Inflammatory macrophage treated with lipopolysaccharide for 1 hour (primary cell): ENCODE measurements around the gene STRIP2.
"Not testable (repeated sequence)": the region's sequence is repeated elsewhere in the genome, so short reads cannot be mapped to it uniquely, and the experiment has no call there.

Experiments
- DNase-seq, 2 donors: peaks; one replicate each; pipeline ENCODE4 v3.0.0-alpha.2; 2020 to 2022

Gene STRIP2

GRCh38 chr7:129497156-129497555 lies 62.9 kb downstream of the STRIP2 start:
- no peak for DNase-seq

DNA sequence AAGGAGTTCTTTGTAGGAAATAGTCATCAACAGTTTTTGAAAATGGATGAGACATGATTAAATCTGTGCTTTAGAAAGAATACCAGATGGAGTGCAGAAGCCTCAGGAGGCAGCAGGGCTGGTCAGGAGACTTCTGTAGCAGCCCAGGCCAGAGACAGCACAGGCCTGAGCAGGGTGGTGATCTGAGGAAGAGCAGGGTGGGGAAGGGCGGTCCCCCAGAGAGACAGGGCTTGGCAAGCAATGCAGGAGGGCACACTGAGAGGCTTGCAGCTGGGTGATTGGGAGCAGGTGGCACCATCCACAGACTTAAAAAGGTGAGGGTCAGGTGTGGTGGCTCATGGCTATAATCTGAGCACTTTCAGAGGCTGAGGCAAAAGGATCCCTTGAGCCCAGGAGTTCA lies 63.8 kb downstream of the STRIP2 start:
- DNase-seq = no peak

GRCh38 chr7:129499999-129500398 lies 65.8 kb downstream of the STRIP2 start:
- DNase-seq = no peak

DNA sequence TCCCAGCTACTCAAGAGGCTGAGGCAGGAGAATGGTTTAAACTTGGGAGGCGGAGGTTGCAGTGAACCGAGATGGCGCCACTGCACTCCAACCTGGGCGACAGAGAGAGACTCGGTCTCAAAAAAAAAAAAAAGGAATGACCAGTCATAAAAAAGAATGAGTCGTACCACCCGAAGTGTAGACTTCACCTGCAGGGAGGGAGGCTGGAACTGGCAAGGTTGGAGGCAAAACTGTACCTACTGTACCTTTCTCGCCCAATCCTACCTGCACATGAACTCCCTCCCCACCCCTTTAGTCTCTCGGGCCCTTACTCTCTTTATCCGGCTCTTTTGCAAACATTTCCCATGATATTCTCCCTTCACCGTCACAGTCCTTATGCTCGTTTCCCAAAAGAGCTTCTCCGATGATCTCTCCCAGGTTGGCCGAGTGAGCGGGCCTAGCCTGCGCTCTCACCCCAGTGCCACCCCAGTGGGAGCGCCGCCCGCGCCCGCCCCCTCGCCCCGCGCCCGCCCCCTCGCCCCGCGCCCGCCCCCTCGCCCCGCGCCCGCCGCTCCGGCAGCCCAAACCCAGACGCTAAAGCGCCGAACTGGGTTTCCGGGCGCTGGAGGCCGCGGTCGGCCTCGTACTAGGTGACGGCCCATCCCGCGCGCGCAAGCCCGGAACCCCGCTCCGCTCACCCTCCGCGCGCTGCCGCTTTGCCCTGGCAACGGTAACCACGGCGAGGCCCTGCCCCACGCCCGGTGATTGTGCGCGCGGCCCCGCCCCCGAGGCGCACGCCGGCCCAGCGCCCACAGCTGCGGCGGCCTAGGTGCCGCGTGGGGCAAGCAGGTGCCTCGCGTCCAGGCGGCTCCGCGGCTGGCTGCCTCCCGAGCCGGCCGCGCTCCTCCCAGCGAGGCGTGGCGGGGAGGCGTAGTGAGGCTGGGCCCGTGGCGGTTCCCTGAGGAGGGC lies 67.8 kb downstream of the STRIP2 start, which contains the start of gene SMKR1:
Gene SMKR1 (plus strand): TSS at position 772 of the 948 bp plus-strand sequence. CDS start 294 bp downstream, outside the sequence.
- DNase-seq = peak; percentile 35 to 71

GRCh38 chr7:129502708-129503685 lies 68.8 kb downstream of the STRIP2 start:
- DNase-seq = no peak

DNA sequence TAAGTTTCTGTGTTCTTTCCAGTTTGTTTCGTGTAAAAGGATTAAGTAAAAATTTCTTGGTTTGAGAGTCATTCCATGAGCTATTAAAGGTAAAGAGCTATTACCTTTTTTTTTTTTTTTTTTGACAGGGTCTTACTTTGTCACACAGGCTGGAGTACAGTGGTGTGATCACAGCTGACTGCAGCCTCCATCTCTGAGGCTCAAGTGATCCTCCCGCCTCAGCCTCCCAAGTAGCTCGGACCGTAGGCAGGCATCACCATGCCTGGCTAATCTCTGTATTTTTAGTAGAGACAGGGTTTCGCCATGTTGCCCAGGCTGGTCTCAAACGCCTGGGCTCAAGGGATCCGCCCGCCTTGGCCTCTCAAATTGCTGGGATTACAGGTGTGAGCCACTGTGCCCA lies 69.5 kb downstream of the STRIP2 start:
- no peak for DNase-seq

DNA sequence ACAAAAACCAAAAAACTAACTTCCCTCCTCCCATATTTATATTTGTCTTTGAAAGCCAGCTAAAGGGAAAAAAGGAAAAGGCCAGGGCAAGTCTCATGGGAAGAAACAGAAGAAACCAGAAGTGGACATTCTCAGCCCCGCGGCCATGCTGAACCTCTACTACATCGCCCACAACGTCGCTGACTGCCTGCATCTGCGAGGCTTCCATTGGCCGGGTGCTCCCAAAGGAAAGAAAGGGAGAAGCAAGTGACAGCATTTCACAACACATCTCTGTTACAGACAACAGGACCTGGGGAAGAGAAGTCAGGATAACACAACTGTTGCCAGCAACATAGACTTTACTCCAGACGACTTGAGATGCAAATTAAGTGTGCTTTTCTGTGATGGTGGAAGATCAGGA lies 78.0 kb downstream of the STRIP2 start:
- DNase-seq = no peak

GRCh38 chr7:129513546-129513945 lies 79.3 kb downstream of the STRIP2 start:
- no peak for DNase-seq

DNA sequence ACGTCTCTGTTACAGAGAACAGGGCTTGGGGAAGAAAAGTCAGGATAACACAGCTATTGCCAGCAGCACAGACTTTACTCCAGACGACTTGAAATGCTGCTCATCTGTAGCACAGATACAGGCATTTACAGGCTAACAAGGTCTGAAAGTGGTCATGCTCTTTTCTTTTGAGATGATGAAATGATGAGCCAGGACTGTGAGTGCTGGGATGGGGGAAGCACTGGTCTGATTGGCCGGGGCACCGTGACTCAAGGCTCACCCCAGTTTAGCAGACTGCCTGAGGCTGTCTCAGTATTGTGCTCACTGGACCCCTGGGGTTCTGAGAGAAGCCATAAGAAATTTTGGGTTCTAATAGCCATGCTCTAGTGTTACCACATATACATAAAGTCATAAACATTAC lies 80.5 kb downstream of the STRIP2 start:
- no peak for DNase-seq

- DNase-seq = no peak
Observed at GRCh38 chr7:129515381-129515780, 81.1 kb downstream of the STRIP2 start.

DNA sequence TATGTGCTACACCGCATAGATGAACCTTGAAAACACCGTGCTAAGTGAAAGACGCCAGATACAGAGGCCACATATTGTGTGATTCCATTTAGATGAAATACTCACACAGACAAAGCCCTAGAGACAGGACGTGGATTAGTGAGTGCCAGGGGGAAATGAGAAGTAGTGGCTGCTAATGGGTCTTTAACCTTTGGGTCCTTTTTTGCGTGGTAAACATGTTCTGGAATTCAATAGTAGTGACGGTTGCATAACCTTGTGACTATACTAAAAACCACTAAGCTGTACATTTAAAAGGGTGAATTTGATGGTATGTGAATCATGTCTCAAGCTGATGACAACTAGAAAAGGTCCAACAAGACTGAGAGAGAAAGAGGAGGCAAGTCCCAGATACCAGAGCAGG lies 83.7 kb downstream of the STRIP2 start:
- peak in 1 of 2 donors; percentile 48 for DNase-seq

GRCh38 chr7:129519464-129519863 lies 85.2 kb downstream of the STRIP2 start:
- no peak for DNase-seq

GRCh38 chr7:129522088-129522970 lies 88.1 kb downstream of the STRIP2 start:
- no peak for DNase-seq

- DNase-seq = no peak
Observed at GRCh38 chr7:129522971-129523340, 88.7 kb downstream of the STRIP2 start.

DNA sequence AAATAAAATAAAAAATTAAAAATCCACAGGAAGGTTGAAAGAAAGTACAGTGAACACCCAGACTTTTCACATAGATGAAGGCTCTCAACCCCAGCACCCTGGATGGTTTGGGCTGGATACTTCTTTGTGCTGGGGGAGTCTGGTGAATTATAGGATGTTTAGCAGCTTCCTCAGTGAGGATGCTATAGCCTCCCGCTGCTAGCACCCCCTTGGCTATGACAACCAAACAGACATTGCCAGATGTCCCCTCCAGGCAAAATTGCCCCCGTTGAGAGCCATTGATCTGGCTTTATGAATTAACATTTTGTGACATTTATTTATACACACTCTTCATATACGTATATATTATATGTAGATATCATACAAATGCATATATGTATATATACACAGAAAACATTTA lies 89.7 kb downstream of the STRIP2 start:
- DNase-seq = no peak

GRCh38 chr7:129524405-129524804 lies 90.2 kb downstream of the STRIP2 start:
- DNase-seq = not testable (repeated sequence)

- DNase-seq = no peak
Observed at GRCh38 chr7:129525225-129525862, 91.1 kb downstream of the STRIP2 start.

GRCh38 chr7:129529643-129530042 lies 95.4 kb downstream of the STRIP2 start:
- DNase-seq = no peak

DNA sequence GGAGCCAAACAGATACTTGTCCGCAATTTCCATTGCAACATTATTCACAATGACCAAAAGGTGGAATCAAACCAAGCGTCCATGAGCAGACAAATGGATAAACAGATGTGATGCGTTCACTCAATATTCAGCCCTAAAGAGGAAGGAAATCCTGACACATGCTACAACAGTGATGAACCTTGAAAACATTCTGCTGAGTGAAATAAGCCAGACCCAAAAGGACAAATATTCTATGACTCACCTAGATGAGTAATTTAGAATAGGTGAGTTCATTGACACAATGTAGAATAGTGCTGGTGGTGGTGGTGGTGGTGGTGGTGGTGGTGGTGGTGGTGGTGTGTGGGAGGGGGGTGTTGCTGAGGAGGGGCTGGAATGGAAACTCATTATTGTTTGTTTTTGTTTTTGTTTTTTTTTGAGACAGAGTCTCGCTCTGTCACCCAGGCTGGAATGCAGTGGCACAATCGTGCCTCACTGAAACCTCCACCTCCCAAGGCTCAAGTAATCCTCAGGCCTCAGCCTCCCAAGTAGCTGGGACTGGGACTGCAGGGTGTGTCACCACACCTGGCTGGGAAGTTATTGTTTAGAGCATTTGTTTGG lies 96.7 kb downstream of the STRIP2 start:
- peak in 1 of 2 donors; percentile 30 for DNase-seq

DNA sequence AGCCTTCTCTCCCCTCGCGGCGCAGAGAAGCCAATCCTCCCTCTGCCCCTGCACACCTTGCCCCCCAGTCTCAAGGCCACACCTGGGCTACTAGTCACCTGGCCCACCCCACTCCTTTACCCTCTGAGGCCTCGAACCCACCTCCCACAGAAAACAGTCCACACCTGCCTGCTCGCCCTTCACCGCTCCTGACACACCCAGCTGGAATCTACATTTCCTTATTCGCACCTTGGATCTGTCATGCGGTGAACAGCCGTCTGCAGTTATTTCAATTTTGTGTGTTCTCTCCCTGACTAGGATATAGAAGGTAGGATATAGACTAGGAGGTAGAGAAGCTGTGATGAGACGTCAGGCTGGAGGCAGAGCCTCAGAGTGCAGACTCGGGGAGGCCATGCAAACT lies 97.5 kb downstream of the STRIP2 start:
- DNase-seq = no peak

GRCh38 chr7:129532375-129532774 lies 98.1 kb downstream of the STRIP2 start:
- no peak for DNase-seq
